HG02763 (cell line): ENCODE measurements around the gene ZBTB25.

ENCODE experiments used
- ATAC-seq: cut with Tn5 transposase; IDR thresholded peaks from one replicate; pipeline ENCODE4 v1.9.1; 2021; ENCODE audit warnings: mild to moderate bottlenecking, moderate library complexity; ENCODE audit not compliant: unreplicated experiment

Gene ZBTB25

DNA sequence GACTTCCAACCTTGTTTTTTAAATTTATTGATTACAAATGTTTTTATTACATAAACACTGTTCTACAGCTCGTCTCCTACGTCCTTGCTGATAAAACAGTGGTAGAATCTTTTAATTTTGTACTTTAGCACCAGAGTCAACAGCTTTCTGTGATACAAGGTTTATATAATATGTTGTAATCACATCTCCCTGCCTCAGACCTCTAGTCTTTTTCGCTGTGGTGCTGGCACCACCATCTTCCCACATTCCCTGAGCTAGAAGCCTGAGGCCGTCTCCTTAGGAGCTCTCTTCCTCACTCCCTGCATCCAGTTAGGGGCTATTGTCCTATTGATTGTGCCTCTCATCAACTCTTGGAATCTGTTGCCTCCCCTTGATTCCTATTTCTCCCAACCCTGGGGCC lies 98.3 kb downstream of the ZBTB25 start:
- ATAC-seq, result no peak

DNA sequence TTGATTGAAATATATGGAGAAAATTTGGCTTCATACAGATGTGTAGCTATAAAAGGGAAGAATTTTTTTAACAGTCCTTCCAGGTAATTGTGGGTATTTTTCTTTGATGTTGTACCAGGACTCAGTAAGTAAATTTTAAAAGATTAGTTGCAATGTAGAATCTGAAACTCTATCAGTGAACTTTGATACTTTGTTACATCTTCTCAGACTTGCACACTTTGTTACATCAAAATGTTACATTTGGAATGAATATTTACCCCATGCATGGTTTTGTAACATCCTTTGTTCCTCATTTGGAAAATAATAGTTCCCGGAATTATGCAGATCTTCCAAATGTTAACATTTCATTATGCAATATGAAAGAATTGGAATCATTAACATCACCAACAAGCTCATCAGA lies 101.7 kb downstream of the ZBTB25 start:
- no peak for ATAC-seq

DNA sequence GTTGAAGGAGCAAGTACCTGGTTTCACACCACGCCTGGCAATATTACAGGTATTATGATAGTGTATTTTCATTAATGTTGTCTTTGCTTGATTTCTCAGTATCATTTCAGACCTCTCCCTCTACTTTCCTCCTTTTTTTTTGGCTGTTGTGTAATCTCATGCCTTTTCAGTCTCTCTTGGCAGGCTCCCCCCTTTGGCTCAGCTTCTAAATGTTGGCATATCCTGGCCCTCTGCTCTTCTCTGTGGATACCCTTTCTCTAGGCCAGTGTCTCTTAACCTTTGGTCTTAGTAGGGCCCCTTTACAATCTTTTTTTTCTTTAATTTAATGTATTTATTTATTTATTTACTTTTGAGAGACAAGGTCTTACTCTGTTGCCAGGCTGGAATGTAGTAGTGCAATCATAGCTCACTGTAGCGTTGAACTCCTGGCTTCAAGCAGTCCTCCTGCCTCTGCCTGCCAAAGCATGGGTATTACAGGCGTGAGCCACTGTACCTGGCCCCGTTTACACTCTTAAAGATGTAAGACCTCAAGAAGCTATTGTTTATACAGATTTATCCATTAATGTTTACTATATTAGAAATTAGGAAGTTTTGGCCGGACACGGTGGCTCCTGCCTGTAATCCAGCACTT lies 102.7 kb downstream of the ZBTB25 start:
- no peak for ATAC-seq
